BJ (cell line): ENCODE data around the gene CCDC74B. TPM values are rescaled to one million over a fixed set of nuclear protein-coding genes. Genes with fewer than 3 reads are reported as not detected.
"Not testable (repeated sequence)": the region's sequence is repeated elsewhere in the genome, so short reads cannot be mapped to it uniquely, and the experiment has no call there.

ENCODE experiments used
- CTCF ChIA-PET: fragments of 350-600 bp; formaldehyde crosslinking; extraction: SDS; loops from one replicate; lab custom pipeline; 2021; ENCODE audit warnings: antibody characterized with exemption, inconsistent platforms; lab: Yijun Ruan, JAX
- POLR2A ChIA-PET: fragments of 300-600 bp; sonication (Branson Sonifier 250); formaldehyde crosslinking; extraction: SDS; loops from one replicate; lab custom pipeline; 2021; ENCODE audit warnings: antibody characterized with exemption; lab: Charles Lee
- DNase-seq: peaks from one replicate; pipeline ENCODE4 v3.0.0-alpha.2; 2011; ENCODE audit warnings: low read depth
- H3K27me3 ChIP-seq: 2 replicates; pipeline ENCODE4 v1.6.0; 2011; ENCODE audit warnings: low read length; ENCODE audit not compliant: control insufficient read depth, insufficient read depth
- H3K36me3 ChIP-seq: 2 replicates; pipeline ENCODE4 v1.5.1; 2011; ENCODE audit warnings: low read length; ENCODE audit not compliant: control insufficient read depth, insufficient read depth
- H3K4me3 ChIP-seq: 2 replicates; pipeline ENCODE4 v1.5.1; 2011; ENCODE audit warnings: low read depth, mild to moderate bottlenecking, control low read depth, low read length
- CTCF ChIP-seq: IDR thresholded peaks from 2 replicates; pipeline ENCODE4 v1.5.1; 2011; ENCODE audit warnings: low read depth, mild to moderate bottlenecking, control low read depth, inconsistent platforms, low read length, moderate library complexity; ENCODE audit not compliant: insufficient read depth
- polyA plus RNA-seq: library from polyadenylated mRNA; depleted of rRNA; stranded (reverse); fragments of >200 nt; gene quantifications from 2 replicates; pipeline ENCODE4 v1.2.3, GENCODE V29; 2011

Gene CCDC74B
- polyA plus RNA-seq, 1 experiment, result 5.3 TPM

DNA sequence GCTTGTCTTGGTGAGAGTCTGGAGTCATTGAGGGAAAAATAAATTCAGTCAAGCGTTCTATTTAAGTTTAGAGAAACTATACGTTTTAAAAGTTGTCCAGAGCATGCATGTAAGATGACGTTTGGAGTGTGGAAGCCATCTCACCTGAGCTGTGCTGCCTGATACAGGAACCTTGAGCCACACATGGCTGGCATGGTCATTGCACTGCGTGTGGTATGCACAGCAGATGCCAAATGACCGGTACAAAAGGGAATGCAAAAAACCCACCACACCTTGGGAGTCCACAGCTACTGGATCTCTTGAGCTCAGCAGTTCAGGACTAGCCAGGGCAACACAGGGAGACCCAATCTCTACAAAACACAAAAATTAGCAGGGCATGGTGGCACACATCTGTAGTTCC lies 41.5 kb upstream of the CCDC74B start:
- no peaks in the 10 kb centered on the region for H3K27me3 ChIP-seq
- no peak for DNase-seq
- peaks cover 6% of the 10 kb centered on the region for H3K36me3 ChIP-seq
- no peak for TF ChIP-seq CTCF
- POLR2A ChIA-PET, result no interaction called here
- CTCF ChIA-PET, result interaction anchor here (2.5 kb wide), 1 partner anchor 147 kb away, joined by 10 read pairs; no protein-coding TSS in a partner anchor
- no peak overlapping the region for H3K4me3 ChIP-seq

DNA sequence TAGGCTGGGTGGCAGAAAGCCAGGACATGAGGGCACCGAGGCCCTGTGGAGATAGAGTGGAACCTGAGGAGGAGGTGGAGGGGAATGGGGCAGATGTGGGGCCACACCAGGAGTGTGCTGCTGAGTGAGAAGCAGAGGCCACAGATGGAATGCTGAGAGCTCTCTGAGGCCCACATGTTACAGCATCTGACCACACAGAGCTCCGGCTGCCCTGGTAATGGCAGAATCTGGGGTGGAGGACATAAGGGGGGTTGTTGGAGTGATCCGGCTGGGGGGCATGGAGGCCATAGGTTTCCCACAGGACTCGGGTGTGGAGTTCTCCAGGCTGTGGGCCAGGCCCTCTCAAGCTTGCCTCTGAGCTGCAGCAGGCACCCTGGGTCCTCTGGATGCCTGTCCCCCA lies 41.0 kb upstream of the CCDC74B start:
- H3K36me3 ChIP-seq, result peaks cover 6% of the 10 kb centered on the region
- no peak for DNase-seq
- no peak overlapping the region for H3K4me3 ChIP-seq
- ChIA-PET POLR2A (interaction anchor here (0.6 kb wide), 1 partner anchor 1303 kb away, joined by 4 read pairs; no protein-coding TSS in a partner anchor), CTCF (interaction anchor here (2.5 kb wide), 1 partner anchor 147 kb away, joined by 10 read pairs; no protein-coding TSS in a partner anchor)
- no peaks in the 10 kb centered on the region for H3K27me3 ChIP-seq
- TF ChIP-seq CTCF, result no peak

DNA sequence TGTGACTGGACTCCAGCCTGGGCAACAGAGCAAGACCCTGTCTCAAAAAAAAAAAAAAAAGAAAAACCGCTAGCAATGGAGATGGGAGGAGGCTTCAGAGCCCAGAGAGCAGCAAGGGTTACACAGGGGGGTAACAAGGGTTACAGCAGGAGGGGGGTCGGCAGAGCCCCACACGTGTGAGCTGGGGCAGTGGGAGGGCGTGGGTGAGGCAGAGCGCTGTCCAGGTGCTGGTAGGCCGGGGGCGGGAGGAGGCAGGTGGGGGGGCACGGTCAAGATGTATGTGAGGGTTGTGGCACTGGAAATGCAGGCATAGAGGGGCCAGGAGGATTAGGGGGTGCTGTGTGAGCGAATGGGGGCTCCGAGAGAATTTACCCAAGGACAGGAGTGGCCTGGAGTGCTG lies 40.5 kb upstream of the CCDC74B start:
- POLR2A ChIA-PET, result interaction anchor here (0.6 kb wide), 1 partner anchor 1304 kb away, joined by 4 read pairs; no protein-coding TSS in a partner anchor
- no peaks in the 10 kb centered on the region for H3K27me3 ChIP-seq
- CTCF ChIA-PET, result no interaction called here
- no peak for TF ChIP-seq CTCF
- no peak for DNase-seq
- H3K36me3 ChIP-seq, result peaks cover 6% of the 10 kb centered on the region
- no peak overlapping the region for H3K4me3 ChIP-seq

DNA sequence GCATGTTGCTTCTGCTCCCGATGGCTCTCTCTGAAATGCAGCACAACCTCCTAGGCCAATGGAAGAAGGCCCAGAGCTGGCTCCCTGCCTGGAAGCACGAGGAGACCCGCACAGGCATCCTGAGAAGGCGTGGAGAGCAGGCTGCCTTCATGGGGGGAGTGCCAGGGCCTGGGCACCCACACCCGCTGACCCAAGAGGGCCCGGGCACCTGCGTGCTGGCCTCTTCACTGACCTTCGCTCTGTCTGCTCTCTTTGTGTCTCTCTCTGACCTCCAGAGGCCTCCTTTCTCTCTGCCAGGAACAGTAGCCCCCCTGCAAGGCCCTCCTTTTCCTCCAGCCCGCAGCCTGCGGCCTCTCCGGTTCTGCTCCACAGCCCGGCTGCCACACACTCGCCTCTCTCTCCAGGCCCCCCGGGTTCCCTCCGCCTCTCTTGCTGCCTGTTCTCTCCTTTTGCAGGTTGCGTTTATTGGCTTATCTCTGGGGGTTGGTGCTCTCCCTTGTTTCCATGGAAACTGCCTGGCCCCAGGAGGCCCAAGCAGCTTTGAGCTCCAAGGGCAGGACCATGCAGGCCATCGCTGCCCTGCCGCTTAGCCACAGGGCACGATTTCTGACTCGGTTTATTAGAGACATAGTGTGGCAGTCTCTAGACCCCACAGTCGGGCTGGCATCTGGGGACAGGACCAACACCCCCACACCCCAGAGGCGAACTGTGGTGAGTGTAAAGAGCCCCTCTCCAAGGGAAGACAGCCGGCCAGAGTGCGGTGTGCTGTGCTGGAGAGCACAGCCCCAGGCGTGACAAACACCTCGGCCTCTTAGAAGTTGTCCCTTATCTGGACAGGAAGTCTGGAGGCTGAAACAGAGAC lies 38.8 kb upstream of the CCDC74B start:
- ChIA-PET CTCF (interaction anchor here (1.3 to 4.0 kb wide), 2 partner anchors 148 to 152 kb away, joined by 6 to 16 read pairs; no protein-coding TSS in a partner anchor), POLR2A (no interaction called here)
- Histone ChIP-seq H3K4me3 (peak overlapping the region; percentile 97), H3K27me3 (no peaks in the 10 kb centered on the region), H3K36me3 (peaks cover 8% of the 10 kb centered on the region)
- no peak for DNase-seq
- no peak for TF ChIP-seq CTCF

DNA sequence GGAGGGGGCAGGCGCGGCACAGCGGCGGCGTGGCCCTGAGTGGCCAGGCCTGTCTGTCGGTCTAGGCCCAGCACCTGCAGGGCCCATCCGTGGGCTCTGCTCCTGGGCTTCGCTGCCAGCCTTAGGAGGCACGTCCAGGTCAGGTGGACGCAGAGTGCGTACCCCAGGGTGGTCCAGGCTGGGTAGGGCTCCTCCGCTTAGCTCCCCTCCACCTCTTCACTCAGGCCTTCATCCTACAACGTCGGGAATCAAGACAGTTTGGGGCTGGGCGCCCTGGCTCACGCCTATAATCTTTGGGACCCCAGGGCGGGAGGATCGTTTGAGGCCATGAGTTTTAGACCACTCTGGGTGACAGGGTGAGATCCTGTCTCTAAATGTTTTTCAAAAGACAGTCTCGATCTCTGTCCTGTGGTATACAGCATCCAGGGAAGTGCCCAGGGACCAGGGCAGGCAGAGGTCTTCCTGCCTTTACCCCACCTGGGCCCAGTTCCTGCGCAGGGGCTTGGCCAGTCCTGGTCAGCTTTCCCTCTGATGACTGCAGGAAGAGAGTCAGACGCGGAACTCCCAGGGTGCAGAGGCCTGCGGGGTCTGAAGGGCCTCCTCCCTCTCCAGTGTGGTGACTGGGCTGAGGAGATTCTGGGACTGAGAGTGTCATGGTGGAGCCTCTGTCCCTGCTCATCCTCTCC lies 38.1 kb upstream of the CCDC74B start:
- POLR2A ChIA-PET, H3K36me3 ChIP-seq, H3K27me3 ChIP-seq, DNase-seq: not testable (repeated sequence)
- peak overlapping the region; percentile 97 for H3K4me3 ChIP-seq
- CTCF ChIA-PET, result interaction anchor here (1.2 to 4.0 kb wide), 4 partner anchors 149 to 159 kb away, joined by 5 to 16 read pairs (median 7); partner anchors contain the start of gene IMP4
